GM23338 (cell line): ENCODE data around the gene ALDH1A2. TPM values are rescaled to one million over a fixed set of nuclear protein-coding genes. Genes with fewer than 3 reads are reported as not detected.

Source experiments
- ATAC-seq: fragments of 200-7000 bp; cut with Tn5 transposase; 3 replicates; pipeline ENCODE4 v1.9.1; 2020
- DNase-seq: peaks from one replicate; pipeline ENCODE4 v3.0.0-alpha.2; 2015; ENCODE audit warnings: low spot score
- H2AFZ ChIP-seq: fragments of 200-600 bp; sonication (generic); 2 replicates; pipeline ENCODE4 v1.8.0; 2016; ENCODE audit warnings: antibody characterized with exemption, mild to moderate bottlenecking, moderate library complexity
- H3F3A ChIP-seq: fragments of 200-600 bp; sonication (generic); replicated peaks from 2 replicates; pipeline ENCODE4 v1.8.0; 2017; ENCODE audit warnings: antibody characterized with exemption, mixed run types, low read depth
- H3K27ac ChIP-seq: fragments of 200-600 bp; sonication (generic); 2 replicates; pipeline ENCODE4 v1.6.1; 2016; ENCODE audit warnings: low read depth
- H3K27me3 ChIP-seq: fragments of 200-600 bp; sonication (generic); 2 replicates; pipeline ENCODE4 v1.8.0; 2016; ENCODE audit warnings: mild to moderate bottlenecking, mixed run types, moderate library complexity; ENCODE audit not compliant: insufficient read depth
- H3K36me3 ChIP-seq: fragments of 200-600 bp; sonication (generic); 2 replicates; pipeline ENCODE4 v1.8.0; 2016; ENCODE audit warnings: mild to moderate bottlenecking; ENCODE audit not compliant: insufficient read depth
- H3K4me1 ChIP-seq: fragments of 200-600 bp; sonication (generic); 2 replicates; pipeline ENCODE4 v1.8.0; 2016; ENCODE audit warnings: mild to moderate bottlenecking, moderate library complexity; ENCODE audit not compliant: insufficient read depth
- H3K4me2 ChIP-seq: fragments of 200-600 bp; sonication (generic); 2 replicates; pipeline ENCODE4 v1.7.1; 2017; ENCODE audit warnings: mixed run types
- H3K4me3 ChIP-seq: fragments of 200-600 bp; sonication (generic); 2 replicates; pipeline ENCODE4 v1.6.1; 2016; ENCODE audit warnings: mixed run types
- H3K79me2 ChIP-seq: fragments of 200-600 bp; sonication (generic); replicated peaks from 2 replicates; pipeline ENCODE4 v1.8.0; 2017; ENCODE audit warnings: mild to moderate bottlenecking; ENCODE audit not compliant: insufficient read depth
- H3K9me2 ChIP-seq: fragments of 200-600 bp; sonication (generic); 2 replicates; pipeline ENCODE4 v1.8.0; 2017; ENCODE audit not compliant: insufficient read depth
- H4K20me1 ChIP-seq: fragments of 200-600 bp; sonication (generic); replicated peaks from 2 replicates; pipeline ENCODE4 v1.8.0; 2017; ENCODE audit warnings: mild to moderate bottlenecking; ENCODE audit not compliant: insufficient read depth
- H3K27ac Mint-ChIP-seq: 2 replicates; pipeline ENCODE4 v1.8.0; 2020; ENCODE audit warnings: inconsistent platforms, mild to moderate bottlenecking, moderate library complexity, mixed read lengths
- H3K27me3 Mint-ChIP-seq: 3 replicates; pipeline ENCODE4 v1.8.0; 2022; ENCODE audit warnings: low read depth, mild to moderate bottlenecking, moderate library complexity, mixed read lengths, inconsistent platforms; ENCODE audit not compliant: insufficient read depth, poor library complexity
- H3K36me3 Mint-ChIP-seq: 3 replicates; pipeline ENCODE4 v1.8.0; 2021; ENCODE audit warnings: low read depth, mild to moderate bottlenecking, inconsistent platforms, moderate library complexity, mixed read lengths
- H3K4me1 Mint-ChIP-seq: 3 replicates; pipeline ENCODE4 v1.8.0; 2020; ENCODE audit warnings: mild to moderate bottlenecking, inconsistent platforms, mixed read lengths
- H3K4me3 Mint-ChIP-seq: 3 replicates; pipeline ENCODE4 v1.8.0; 2021; ENCODE audit warnings: moderate library complexity, mild to moderate bottlenecking, inconsistent platforms, mixed read lengths
- H3K9me3 Mint-ChIP-seq: 3 replicates; pipeline ENCODE4 v1.8.0; 2020; ENCODE audit warnings: moderate library complexity, mild to moderate bottlenecking, inconsistent platforms, mixed read lengths
- STAT1 ChIP-seq: IDR thresholded peaks from one replicate; pipeline ENCODE4 v1.6.1; 2016; ENCODE audit warnings: antibody characterized with exemption; ENCODE audit not compliant: unreplicated experiment
- ZNF331 ChIP-seq: fragments of 250-450 bp; sonication (Bioruptor Pico); IDR thresholded peaks from 2 replicates; pipeline ENCODE4 v1.5.0; 2020; ENCODE audit warnings: low read depth, mild to moderate bottlenecking, moderate library complexity
- polyA plus RNA-seq: library from polyadenylated mRNA; unstranded; fragments of >200 nt; fragmentation: Nextera tagmentation; extraction: Ambion mirVana; gene quantifications from 2 replicates; pipeline ENCODE4 v1.2.1, GENCODE V29; 2016
- total RNA-seq: library from RNA; depleted of rRNA; stranded (reverse); fragments of >200 nt; shearing (Covaris generic); gene quantifications from 2 replicates; pipeline ENCODE4 v1.2.3, GENCODE V29; 2014
- TF ChIP-seq, protein P1 (sequence below): fragments of 250-450 bp; sonication (Bioruptor Pico); IDR thresholded peaks from 2 replicates; pipeline ENCODE4 v1.5.0; 2020; ENCODE audit warnings: mild to moderate bottlenecking, moderate library complexity
- TF ChIP-seq, protein P2 (sequence below): IDR thresholded peaks from one replicate; pipeline ENCODE4 v1.6.1; 2018; ENCODE audit warnings: antibody characterized with exemption; ENCODE audit not compliant: unreplicated experiment

The ALDH1A2 gene
- total and polyA plus RNA-seq, 2 experiments from 2014 or later, result 0.80 TPM; not detected in 1

DNA sequence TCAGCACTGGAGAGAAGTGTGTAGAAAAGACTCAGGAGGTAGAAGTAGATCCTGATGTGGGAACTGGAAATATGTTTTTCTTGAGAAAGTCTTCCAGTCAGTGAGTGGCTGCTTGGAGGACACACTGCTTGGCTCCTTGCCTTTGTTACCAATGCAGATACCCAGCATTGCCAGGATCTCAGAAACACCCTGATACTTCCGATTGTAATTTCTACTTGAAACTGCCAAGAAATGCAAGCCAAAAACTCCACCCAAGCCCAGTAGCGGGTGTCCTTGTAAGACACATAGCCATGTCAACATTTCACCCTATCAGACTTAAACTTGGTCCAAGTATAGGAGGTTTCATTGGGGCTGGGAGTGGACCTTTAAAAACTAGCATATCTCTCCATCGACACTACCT, 141.8 kb downstream of the ALDH1A2 start:
- Histone ChIP-seq H4K20me1 (no peaks in the 10 kb centered on the region), H3K79me2 (no peaks in the 10 kb centered on the region), H3F3A (no peaks in the 10 kb centered on the region), H3K4me1 (no peaks in the 10 kb centered on the region), H3K27ac (no peak overlapping the region), H3K27me3 (no peaks in the 10 kb centered on the region), H3K4me2 (no peak overlapping the region), H3K36me3 (no peaks in the 10 kb centered on the region), H2AFZ (no peak overlapping the region; the same call in 1 of the 2 replicates), H3K4me3 (no peak overlapping the region), H3K9me2 (peaks cover 2% of the 10 kb centered on the region; the same call in 1 of the 2 replicates)
- Mint-ChIP-seq H3K4me1 (no peaks in the 10 kb centered on the region), H3K36me3 (no peaks in the 10 kb centered on the region), H3K9me3 (no peaks in the 10 kb centered on the region), H3K4me3 (no peak overlapping the region), H3K27ac (no peak overlapping the region), H3K27me3 (peaks cover 4% of the 10 kb centered on the region)
- no peak for ATAC-seq
- TF ChIP-seq ZNF331 (CRISPR knock-in tag), result no peak
- no peak for DNase-seq

DNA sequence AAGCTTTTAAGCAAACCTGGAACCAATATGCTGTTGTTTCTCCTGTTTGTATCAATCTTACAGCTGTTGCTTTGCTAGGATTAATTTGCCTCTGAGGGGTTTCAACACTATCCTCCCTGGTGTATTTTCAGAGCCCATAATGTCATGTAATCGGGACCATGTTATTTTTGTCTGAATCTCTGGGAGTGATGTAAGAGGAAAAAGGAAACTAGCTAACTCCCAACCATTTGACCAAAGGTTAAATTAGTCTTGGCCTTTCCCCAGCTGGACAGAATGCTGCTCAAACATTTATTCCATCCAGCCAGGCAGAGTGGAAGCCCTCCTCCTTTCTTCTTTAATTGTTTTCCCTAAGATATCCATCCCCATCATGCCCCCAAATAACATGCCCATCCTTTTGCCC, 142.2 kb downstream of the ALDH1A2 start:
- no peak overlapping the region for H3K4me3 Mint-ChIP-seq
- no peaks in the 10 kb centered on the region for H3K36me3 Mint-ChIP-seq
- no peaks in the 10 kb centered on the region for H4K20me1 ChIP-seq
- H3K9me3 Mint-ChIP-seq, result no peaks in the 10 kb centered on the region
- H3K27ac ChIP-seq, result no peak overlapping the region
- no peak overlapping the region for H3K4me3 ChIP-seq
- no peak for DNase-seq
- H3K27me3 Mint-ChIP-seq, result peaks cover 4% of the 10 kb centered on the region
- H3K4me1 Mint-ChIP-seq, result no peaks in the 10 kb centered on the region
- no peak overlapping the region for H3K4me2 ChIP-seq
- H3K4me1 ChIP-seq, result no peaks in the 10 kb centered on the region
- H3F3A ChIP-seq, result no peaks in the 10 kb centered on the region
- H3K9me2 ChIP-seq, result peaks cover 6% of the 10 kb centered on the region; the same call in 1 of the 2 replicates
- no peak overlapping the region for H3K27ac Mint-ChIP-seq
- TF ChIP-seq STAT1 (no peak), ZNF331 (CRISPR knock-in tag) (no peak)
- no peak overlapping the region for H2AFZ ChIP-seq
- no peak for ATAC-seq
- no peaks in the 10 kb centered on the region for H3K27me3 ChIP-seq
- no peaks in the 10 kb centered on the region for H3K36me3 ChIP-seq
- H3K79me2 ChIP-seq, result no peaks in the 10 kb centered on the region

DNA sequence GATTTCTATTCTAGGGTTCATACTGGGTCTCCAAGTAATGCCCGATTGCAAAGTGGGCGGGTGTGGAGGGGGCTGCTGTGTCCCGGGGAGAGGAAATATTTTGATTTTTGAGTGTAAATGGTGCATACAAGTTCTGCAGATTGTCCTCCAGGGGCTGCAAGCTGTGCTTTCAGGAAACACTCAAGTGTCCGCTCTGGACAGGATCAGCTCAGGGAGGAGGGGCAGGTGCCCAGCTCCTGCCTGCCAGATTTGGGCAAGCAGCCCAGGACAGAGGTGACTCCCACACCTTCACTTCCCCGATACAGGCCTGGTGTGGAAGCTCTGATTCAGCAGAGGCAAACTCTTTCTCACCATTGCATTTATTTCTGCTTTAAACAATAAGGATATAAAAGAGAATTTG, 142.7 kb downstream of the ALDH1A2 start:
- Mint-ChIP-seq H3K36me3 (no peaks in the 10 kb centered on the region), H3K4me1 (no peaks in the 10 kb centered on the region), H3K27me3 (peaks cover 8% of the 10 kb centered on the region), H3K4me3 (no peak overlapping the region), H3K27ac (no peak overlapping the region), H3K9me3 (no peaks in the 10 kb centered on the region)
- Histone ChIP-seq H3K27ac (no peak overlapping the region), H3K9me2 (peaks cover 8% of the 10 kb centered on the region; the same call in 1 of the 2 replicates), H3K36me3 (no peaks in the 10 kb centered on the region), H3K4me1 (no peaks in the 10 kb centered on the region), H3K4me2 (no peak overlapping the region), H3K4me3 (no peak overlapping the region), H3F3A (no peaks in the 10 kb centered on the region), H3K27me3 (no peaks in the 10 kb centered on the region), H3K79me2 (no peaks in the 10 kb centered on the region), H4K20me1 (no peaks in the 10 kb centered on the region), H2AFZ (no peak overlapping the region)
- DNase-seq (no peak), ATAC-seq (no peak)
- TF ChIP-seq, protein P1, sequence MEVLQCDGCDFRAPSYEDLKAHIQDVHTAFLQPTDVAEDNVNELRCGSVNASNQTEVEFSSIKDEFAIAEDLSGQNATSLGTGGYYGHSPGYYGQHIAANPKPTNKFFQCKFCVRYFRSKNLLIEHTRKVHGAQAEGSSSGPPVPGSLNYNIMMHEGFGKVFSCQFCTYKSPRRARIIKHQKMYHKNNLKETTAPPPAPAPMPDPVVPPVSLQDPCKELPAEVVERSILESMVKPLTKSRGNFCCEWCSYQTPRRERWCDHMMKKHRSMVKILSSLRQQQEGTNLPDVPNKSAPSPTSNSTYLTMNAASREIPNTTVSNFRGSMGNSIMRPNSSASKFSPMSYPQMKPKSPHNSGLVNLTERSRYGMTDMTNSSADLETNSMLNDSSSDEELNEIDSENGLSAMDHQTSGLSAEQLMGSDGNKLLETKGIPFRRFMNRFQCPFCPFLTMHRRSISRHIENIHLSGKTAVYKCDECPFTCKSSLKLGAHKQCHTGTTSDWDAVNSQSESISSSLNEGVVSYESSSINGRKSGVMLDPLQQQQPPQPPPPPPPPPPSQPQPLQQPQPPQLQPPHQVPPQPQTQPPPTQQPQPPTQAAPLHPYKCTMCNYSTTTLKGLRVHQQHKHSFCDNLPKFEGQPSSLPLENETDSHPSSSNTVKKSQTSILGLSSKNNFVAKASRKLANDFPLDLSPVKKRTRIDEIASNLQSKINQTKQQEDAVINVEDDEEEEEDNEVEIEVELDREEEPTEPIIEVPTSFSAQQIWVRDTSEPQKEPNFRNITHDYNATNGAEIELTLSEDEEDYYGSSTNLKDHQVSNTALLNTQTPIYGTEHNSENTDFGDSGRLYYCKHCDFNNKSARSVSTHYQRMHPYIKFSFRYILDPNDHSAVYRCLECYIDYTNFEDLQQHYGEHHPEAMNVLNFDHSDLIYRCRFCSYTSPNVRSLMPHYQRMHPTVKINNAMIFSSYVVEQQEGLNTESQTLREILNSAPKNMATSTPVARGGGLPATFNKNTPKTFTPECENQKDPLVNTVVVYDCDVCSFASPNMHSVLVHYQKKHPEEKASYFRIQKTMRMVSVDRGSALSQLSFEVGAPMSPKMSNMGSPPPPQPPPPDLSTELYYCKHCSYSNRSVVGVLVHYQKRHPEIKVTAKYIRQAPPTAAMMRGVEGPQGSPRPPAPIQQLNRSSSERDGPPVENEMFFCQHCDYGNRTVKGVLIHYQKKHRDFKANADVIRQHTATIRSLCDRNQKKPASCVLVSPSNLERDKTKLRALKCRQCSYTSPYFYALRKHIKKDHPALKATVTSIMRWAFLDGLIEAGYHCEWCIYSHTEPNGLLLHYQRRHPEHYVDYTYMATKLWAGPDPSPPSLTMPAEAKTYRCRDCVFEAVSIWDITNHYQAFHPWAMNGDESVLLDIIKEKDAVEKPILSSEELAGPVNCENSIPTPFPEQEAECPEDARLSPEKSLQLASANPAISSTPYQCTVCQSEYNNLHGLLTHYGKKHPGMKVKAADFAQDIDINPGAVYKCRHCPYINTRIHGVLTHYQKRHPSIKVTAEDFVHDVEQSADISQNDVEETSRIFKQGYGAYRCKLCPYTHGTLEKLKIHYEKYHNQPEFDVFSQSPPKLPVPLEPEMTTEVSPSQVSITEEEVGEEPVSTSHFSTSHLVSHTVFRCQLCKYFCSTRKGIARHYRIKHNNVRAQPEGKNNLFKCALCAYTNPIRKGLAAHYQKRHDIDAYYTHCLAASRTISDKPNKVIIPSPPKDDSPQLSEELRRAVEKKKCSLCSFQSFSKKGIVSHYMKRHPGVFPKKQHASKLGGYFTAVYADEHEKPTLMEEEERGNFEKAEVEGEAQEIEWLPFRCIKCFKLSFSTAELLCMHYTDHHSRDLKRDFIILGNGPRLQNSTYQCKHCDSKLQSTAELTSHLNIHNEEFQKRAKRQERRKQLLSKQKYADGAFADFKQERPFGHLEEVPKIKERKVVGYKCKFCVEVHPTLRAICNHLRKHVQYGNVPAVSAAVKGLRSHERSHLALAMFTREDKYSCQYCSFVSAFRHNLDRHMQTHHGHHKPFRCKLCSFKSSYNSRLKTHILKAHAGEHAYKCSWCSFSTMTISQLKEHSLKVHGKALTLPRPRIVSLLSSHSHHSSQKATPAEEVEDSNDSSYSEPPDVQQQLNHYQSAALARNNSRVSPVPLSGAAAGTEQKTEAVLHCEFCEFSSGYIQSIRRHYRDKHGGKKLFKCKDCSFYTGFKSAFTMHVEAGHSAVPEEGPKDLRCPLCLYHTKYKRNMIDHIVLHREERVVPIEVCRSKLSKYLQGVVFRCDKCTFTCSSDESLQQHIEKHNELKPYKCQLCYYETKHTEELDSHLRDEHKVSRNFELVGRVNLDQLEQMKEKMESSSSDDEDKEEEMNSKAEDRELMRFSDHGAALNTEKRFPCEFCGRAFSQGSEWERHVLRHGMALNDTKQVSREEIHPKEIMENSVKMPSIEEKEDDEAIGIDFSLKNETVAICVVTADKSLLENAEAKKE (CRISPR knock-in tag), result no peak
- TF ChIP-seq, protein P2, sequence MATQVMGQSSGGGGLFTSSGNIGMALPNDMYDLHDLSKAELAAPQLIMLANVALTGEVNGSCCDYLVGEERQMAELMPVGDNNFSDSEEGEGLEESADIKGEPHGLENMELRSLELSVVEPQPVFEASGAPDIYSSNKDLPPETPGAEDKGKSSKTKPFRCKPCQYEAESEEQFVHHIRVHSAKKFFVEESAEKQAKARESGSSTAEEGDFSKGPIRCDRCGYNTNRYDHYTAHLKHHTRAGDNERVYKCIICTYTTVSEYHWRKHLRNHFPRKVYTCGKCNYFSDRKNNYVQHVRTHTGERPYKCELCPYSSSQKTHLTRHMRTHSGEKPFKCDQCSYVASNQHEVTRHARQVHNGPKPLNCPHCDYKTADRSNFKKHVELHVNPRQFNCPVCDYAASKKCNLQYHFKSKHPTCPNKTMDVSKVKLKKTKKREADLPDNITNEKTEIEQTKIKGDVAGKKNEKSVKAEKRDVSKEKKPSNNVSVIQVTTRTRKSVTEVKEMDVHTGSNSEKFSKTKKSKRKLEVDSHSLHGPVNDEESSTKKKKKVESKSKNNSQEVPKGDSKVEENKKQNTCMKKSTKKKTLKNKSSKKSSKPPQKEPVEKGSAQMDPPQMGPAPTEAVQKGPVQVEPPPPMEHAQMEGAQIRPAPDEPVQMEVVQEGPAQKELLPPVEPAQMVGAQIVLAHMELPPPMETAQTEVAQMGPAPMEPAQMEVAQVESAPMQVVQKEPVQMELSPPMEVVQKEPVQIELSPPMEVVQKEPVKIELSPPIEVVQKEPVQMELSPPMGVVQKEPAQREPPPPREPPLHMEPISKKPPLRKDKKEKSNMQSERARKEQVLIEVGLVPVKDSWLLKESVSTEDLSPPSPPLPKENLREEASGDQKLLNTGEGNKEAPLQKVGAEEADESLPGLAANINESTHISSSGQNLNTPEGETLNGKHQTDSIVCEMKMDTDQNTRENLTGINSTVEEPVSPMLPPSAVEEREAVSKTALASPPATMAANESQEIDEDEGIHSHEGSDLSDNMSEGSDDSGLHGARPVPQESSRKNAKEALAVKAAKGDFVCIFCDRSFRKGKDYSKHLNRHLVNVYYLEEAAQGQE, result no peak
